PC-9 (cell line): Measurements from ENCODE around the gene FBF1.

ENCODE experiments used
- CTCF ChIP-seq: fragments of 200-600 bp; sonication (generic); conservative IDR thresholded peaks from 2 replicates; pipeline ENCODE4 v1.6.1; 2017; ENCODE audit warnings: mixed run types, antibody characterized with exemption, mild to moderate bottlenecking, moderate library complexity
- EZH2 ChIP-seq: fragments of 200-600 bp; sonication (generic); IDR thresholded peaks from 2 replicates; pipeline ENCODE4 v1.8.0; 2017; ENCODE audit warnings: antibody characterized with exemption, low read depth

DNA sequence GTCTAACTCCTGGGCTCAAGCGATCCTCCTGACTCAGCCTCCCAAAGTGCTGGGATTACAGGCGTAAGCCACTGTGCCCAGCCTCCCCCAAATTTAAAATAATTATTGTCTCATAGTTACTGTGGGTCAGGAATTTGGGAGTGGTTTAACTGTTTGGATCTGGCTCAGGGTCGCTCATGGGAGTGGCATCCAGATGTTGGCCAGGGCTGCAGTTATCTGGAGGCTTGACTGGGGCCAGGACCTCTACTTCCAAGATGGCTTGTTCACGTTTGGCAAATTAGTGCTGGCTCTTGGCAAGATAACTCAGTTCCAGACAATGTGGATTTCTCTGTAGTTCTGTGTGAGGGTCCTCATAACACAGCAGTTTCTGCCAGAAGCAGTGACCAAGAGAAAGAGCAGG is 46.2 kb upstream of the FBF1 start:
- TF ChIP-seq CTCF = no peak
- no peak for TF ChIP-seq EZH2
